ENCODE results near the gene SULT2A1.
"Not testable (repeated sequence)": the region's sequence is repeated elsewhere in the genome, so short reads cannot be mapped to it uniquely, and the experiment has no call there.

The SULT2A1 gene

GRCh38 chr19:47886010-47886559, at the start of gene SULT2A1:
Gene SULT2A1 (minus strand): TSS chr19:47886315. CDS start chr19:47886257, 58 bp downstream.
- Histone ChIP-seq H3K36me3 (ENCODE audit: insufficient read depth, low read length) (no peaks in the 10 kb centered on the region), H3K9me2 (ENCODE audit: low read depth, low read length) (no peaks in the 10 kb centered on the region), H3K9ac (ENCODE audit: low read length) (no peak within 1 kb of the TSS), H3K4me1 (ENCODE audit: insufficient read depth, low read length, severe bottlenecking) (no peaks in the 10 kb centered on the region), H4K20me1 (ENCODE audit: insufficient read depth, low read length) (no peaks in the 10 kb centered on the region), H3K4me2 (ENCODE audit: low read length) (no peak within 1 kb of the TSS), H3K9me3 (ENCODE audit: low read length) (no peaks in the 10 kb centered on the region), H3K27ac (ENCODE audit: low read depth, low read length, poor library complexity, severe bottlenecking) (no peak within 1 kb of the TSS), H2AFZ (ENCODE audit: low read length) (no peak within 1 kb of the TSS), H3K27me3 (ENCODE audit: insufficient read depth, low read length) (no peaks in the 10 kb centered on the region), H3F3A (ENCODE audit: insufficient read depth, low read length) (no peaks in the 10 kb centered on the region), H3K4me3 (ENCODE audit: low read depth, low read length, poor library complexity, severe bottlenecking) (no peak within 1 kb of the TSS), H3K79me2 (ENCODE audit: insufficient read depth, low read length) (no peaks in the 10 kb centered on the region)
- no peak for TF ChIP-seq CTCF (IDR thresholded peaks at IDR 0.05; ENCODE audit: low read length)
- TF ChIP-seq EZH2 (IDR thresholded peaks at IDR 0.05; ENCODE audit: borderline replicate concordance, low read length) = no peak

DNA sequence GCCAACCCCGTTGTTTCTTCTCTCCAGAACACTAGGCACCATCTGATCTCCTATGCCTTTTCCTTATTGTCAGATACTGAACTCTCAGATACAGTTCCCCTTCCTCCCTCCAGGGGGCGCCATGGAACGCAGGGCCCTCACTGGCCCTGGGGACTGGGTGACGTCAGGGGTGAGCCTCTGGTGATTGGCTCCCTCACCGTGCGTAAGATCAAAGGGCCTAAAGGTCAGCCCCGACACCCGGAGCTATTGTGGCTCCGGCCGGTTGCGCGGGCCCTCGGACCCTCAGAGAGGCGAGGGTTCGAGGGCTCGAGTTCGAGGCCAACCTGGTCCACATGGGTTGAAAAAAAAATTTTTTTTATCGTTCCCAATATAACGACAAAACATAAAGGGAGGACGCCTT, 42.5 kb upstream of the SULT2A1 start:
- H3K27me3 ChIP-seq (ENCODE audit: insufficient read depth, low read length); H3K9ac ChIP-seq (ENCODE audit: low read length); H4K20me1 ChIP-seq (ENCODE audit: insufficient read depth, low read length); H3K9me2 ChIP-seq (ENCODE audit: low read depth, low read length); H3K4me1 ChIP-seq (ENCODE audit: insufficient read depth, low read length, severe bottlenecking); H3K9me3 ChIP-seq (ENCODE audit: low read length); H3K4me2 ChIP-seq (ENCODE audit: low read length); H3K79me2 ChIP-seq (ENCODE audit: insufficient read depth, low read length); H3K27ac ChIP-seq (ENCODE audit: low read depth, low read length, poor library complexity, severe bottlenecking); H2AFZ ChIP-seq (ENCODE audit: low read length); H3F3A ChIP-seq (ENCODE audit: insufficient read depth, low read length); H3K36me3 ChIP-seq (ENCODE audit: insufficient read depth, low read length); H3K4me3 ChIP-seq (ENCODE audit: low read depth, low read length, poor library complexity, severe bottlenecking): not testable (repeated sequence)

DNA sequence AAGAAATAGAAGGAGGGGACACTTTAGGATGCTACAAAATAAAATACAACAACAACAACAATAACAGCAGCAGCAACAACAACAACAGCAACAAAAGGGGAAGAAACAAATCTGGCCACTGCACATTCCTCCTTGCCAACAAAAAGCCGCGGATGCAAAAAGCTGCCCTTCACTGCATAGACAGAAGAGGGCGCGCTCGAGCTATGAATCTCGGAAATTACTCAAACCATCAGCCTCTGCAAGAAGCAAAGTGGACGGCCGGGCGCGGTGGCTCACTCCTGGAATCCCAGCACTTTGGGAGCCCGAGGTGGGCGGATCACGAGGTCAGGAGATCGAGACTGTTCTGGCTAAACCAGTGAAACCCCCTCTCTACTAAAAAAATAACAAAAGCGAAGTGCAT, 34.0 kb upstream of the SULT2A1 start:
- H3K4me3 ChIP-seq (ENCODE audit: low read depth, low read length, poor library complexity, severe bottlenecking); H3F3A ChIP-seq (ENCODE audit: insufficient read depth, low read length); H3K9me2 ChIP-seq (ENCODE audit: low read depth, low read length); H3K4me1 ChIP-seq (ENCODE audit: insufficient read depth, low read length, severe bottlenecking); H3K27ac ChIP-seq (ENCODE audit: low read depth, low read length, poor library complexity, severe bottlenecking); H3K36me3 ChIP-seq (ENCODE audit: insufficient read depth, low read length); H3K4me2 ChIP-seq (ENCODE audit: low read length); H4K20me1 ChIP-seq (ENCODE audit: insufficient read depth, low read length); H3K27me3 ChIP-seq (ENCODE audit: insufficient read depth, low read length); H2AFZ ChIP-seq (ENCODE audit: low read length); H3K9me3 ChIP-seq (ENCODE audit: low read length); H3K79me2 ChIP-seq (ENCODE audit: insufficient read depth, low read length); H3K9ac ChIP-seq (ENCODE audit: low read length): not testable (repeated sequence)

DNA sequence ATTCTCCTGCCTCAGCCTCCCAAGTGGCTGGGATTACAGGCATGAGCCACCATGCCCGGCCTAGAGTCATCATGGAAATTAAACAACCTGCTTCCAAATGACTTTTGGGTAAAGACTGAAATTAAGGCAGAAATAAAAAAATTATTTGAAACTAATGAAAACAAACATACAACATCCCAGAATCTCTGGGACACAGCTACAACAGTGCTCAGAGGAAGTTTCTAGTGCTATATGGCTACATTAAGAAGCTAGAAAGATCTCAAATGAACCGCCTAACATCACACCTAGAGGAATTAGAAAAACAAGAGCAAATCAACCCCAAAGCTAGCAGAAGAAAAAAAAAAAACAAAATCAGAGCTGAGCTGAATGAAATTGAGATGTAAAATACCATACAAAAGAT, 24.1 kb upstream of the SULT2A1 start:
- H4K20me1 ChIP-seq (ENCODE audit: insufficient read depth, low read length); H3K36me3 ChIP-seq (ENCODE audit: insufficient read depth, low read length); H3F3A ChIP-seq (ENCODE audit: insufficient read depth, low read length); H3K4me2 ChIP-seq (ENCODE audit: low read length); H2AFZ ChIP-seq (ENCODE audit: low read length); H3K27ac ChIP-seq (ENCODE audit: low read depth, low read length, poor library complexity, severe bottlenecking); H3K27me3 ChIP-seq (ENCODE audit: insufficient read depth, low read length); H3K79me2 ChIP-seq (ENCODE audit: insufficient read depth, low read length); H3K9ac ChIP-seq (ENCODE audit: low read length); H3K4me3 ChIP-seq (ENCODE audit: low read depth, low read length, poor library complexity, severe bottlenecking); H3K4me1 ChIP-seq (ENCODE audit: insufficient read depth, low read length, severe bottlenecking); H3K9me3 ChIP-seq (ENCODE audit: low read length); H3K9me2 ChIP-seq (ENCODE audit: low read depth, low read length): not testable (repeated sequence)

GRCh38 chr19:47909350-47909749, 23.2 kb upstream of the SULT2A1 start:
- not testable (repeated sequence) for H3K27ac ChIP-seq (ENCODE audit: low read depth, low read length, poor library complexity, severe bottlenecking); H3K4me2 ChIP-seq (ENCODE audit: low read length); H3K36me3 ChIP-seq (ENCODE audit: insufficient read depth, low read length); H3K4me3 ChIP-seq (ENCODE audit: low read depth, low read length, poor library complexity, severe bottlenecking); H3K79me2 ChIP-seq (ENCODE audit: insufficient read depth, low read length); H3K9me3 ChIP-seq (ENCODE audit: low read length); H2AFZ ChIP-seq (ENCODE audit: low read length); H3F3A ChIP-seq (ENCODE audit: insufficient read depth, low read length); H3K4me1 ChIP-seq (ENCODE audit: insufficient read depth, low read length, severe bottlenecking); H3K27me3 ChIP-seq (ENCODE audit: insufficient read depth, low read length); H4K20me1 ChIP-seq (ENCODE audit: insufficient read depth, low read length); H3K9ac ChIP-seq (ENCODE audit: low read length); H3K9me2 ChIP-seq (ENCODE audit: low read depth, low read length)
